ENCODE measurements around the gene SETSIP.
"Not testable (repeated sequence)": the region's sequence is repeated elsewhere in the genome, so short reads cannot be mapped to it uniquely, and the experiment has no call there.

SETSIP gene

DNA sequence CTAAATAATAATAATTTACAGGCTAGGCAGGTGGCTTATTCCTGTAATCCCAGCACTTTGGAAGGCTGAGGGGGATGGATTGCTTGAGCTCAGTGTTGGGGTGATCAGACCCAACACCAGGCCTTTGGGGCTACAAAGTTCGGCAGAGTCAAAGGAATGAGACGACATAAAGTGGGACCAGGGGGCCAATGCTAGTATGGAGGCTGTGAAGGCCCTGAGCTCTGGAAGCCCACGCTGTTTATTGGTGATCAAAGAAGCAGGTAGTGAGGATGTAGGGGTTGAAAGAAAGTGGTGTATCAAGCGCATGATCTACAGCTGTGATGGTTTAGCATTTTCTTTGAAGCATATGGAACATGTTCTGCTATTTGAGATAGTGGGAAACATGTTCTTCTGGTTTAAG is 10.5 kb upstream of the SETSIP start:
- TF ChIP-seq, protein P1, sequence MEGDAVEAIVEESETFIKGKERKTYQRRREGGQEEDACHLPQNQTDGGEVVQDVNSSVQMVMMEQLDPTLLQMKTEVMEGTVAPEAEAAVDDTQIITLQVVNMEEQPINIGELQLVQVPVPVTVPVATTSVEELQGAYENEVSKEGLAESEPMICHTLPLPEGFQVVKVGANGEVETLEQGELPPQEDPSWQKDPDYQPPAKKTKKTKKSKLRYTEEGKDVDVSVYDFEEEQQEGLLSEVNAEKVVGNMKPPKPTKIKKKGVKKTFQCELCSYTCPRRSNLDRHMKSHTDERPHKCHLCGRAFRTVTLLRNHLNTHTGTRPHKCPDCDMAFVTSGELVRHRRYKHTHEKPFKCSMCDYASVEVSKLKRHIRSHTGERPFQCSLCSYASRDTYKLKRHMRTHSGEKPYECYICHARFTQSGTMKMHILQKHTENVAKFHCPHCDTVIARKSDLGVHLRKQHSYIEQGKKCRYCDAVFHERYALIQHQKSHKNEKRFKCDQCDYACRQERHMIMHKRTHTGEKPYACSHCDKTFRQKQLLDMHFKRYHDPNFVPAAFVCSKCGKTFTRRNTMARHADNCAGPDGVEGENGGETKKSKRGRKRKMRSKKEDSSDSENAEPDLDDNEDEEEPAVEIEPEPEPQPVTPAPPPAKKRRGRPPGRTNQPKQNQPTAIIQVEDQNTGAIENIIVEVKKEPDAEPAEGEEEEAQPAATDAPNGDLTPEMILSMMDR (IDR thresholded peaks at IDR 0.05; ENCODE audit: low read depth, low read length, missing control alignments) = no peak
- no peak for DNase-seq
- H3K4me3 ChIP-seq (ENCODE audit: low read depth, low read length) = no peak overlapping the region
- no peaks in the 10 kb centered on the region for H3K27me3 ChIP-seq (replicated peaks)
- no peak overlapping the region for H3K27ac ChIP-seq
- no peaks in the 10 kb centered on the region for H3K36me3 ChIP-seq (replicated peaks)
- in situ Hi-C loops (cut with HindIII; ENCODE audit: low pct_ligation_motif_present, low sequenced_read_pairs) = no loop called here

- in situ Hi-C loops (cut with HindIII; ENCODE audit: low pct_ligation_motif_present, low sequenced_read_pairs) = no loop called here
- Histone ChIP-seq H3K4me3 (ENCODE audit: low read depth, low read length) (no peak overlapping the region), H3K27ac (no peak overlapping the region), H3K27me3 (replicated peaks) (no peaks in the 10 kb centered on the region), H3K36me3 (replicated peaks) (no peaks in the 10 kb centered on the region)
- DNase-seq = no peak
- TF ChIP-seq, protein P1 (IDR thresholded peaks at IDR 0.05; ENCODE audit: low read depth, low read length, missing control alignments) = no peak
These were observed 9.4 kb upstream of the SETSIP start for GRCh38 chr1:92084651-92085050.

DNA sequence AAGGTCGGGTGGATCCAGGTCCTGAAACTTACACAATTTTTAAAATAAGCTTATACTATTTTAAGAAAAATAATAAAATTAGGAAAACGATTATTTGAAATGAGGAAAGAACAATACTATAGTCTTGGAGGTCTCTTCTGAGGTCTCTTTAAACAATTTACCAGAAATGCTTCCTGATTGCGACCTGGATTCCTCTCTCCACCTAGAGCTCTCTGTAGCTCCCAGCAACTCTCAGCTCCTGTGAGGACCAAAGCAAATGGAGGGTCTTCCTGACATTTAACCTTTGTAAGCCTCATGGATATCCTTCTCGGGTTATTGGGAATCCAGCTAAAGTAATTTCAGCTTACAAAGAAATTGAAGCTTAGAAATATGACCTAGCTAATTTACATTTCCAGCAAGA is 5.8 kb upstream of the SETSIP start:
- Histone ChIP-seq H3K36me3 (replicated peaks) (no peaks in the 10 kb centered on the region), H3K27ac (no peak overlapping the region), H3K4me3 (ENCODE audit: low read depth, low read length) (peak overlapping the region; percentile 87), H3K27me3 (replicated peaks) (no peaks in the 10 kb centered on the region)
- DNase-seq = no peak
- TF ChIP-seq, protein P1 (IDR thresholded peaks at IDR 0.05; ENCODE audit: low read depth, low read length, missing control alignments) = no peak
- in situ Hi-C loops (cut with HindIII; ENCODE audit: low pct_ligation_motif_present, low sequenced_read_pairs) = no loop called here

- in situ Hi-C loops (cut with HindIII; ENCODE audit: low pct_ligation_motif_present, low sequenced_read_pairs) = no loop called here
- H3K27ac ChIP-seq = peak within 1 kb of the TSS; percentile 32
- no peaks in the 10 kb centered on the region for H3K27me3 ChIP-seq (replicated peaks)
- no peaks in the 10 kb centered on the region for H3K36me3 ChIP-seq (replicated peaks)
- TF ChIP-seq, protein P1 (IDR thresholded peaks at IDR 0.05; ENCODE audit: low read depth, low read length, missing control alignments) = no peak
- DNase-seq = peak; percentile 43
- H3K4me3 ChIP-seq (ENCODE audit: low read depth, low read length) = peak within 1 kb of the TSS; percentile 87
These were observed 5.1 kb upstream of the SETSIP start, which contains the start of gene BTBD8 for GRCh38 chr1:92080128-92080985. Gene BTBD8 (plus strand): TSS chr1:92080345. CDS start chr1:92080572, 227 bp downstream.

GRCh38 chr1:92079441-92079840 is 4.2 kb upstream of the SETSIP start:
- Histone ChIP-seq H3K4me3 (ENCODE audit: low read depth, low read length) (no peak overlapping the region), H3K27ac (no peak overlapping the region), H3K36me3 (replicated peaks) (no peaks in the 10 kb centered on the region), H3K27me3 (replicated peaks) (no peaks in the 10 kb centered on the region)
- DNase-seq = no peak
- in situ Hi-C loops (cut with HindIII; ENCODE audit: low pct_ligation_motif_present, low sequenced_read_pairs) = no loop called here
- TF ChIP-seq, protein P1 (IDR thresholded peaks at IDR 0.05; ENCODE audit: low read depth, low read length, missing control alignments) = no peak

DNA sequence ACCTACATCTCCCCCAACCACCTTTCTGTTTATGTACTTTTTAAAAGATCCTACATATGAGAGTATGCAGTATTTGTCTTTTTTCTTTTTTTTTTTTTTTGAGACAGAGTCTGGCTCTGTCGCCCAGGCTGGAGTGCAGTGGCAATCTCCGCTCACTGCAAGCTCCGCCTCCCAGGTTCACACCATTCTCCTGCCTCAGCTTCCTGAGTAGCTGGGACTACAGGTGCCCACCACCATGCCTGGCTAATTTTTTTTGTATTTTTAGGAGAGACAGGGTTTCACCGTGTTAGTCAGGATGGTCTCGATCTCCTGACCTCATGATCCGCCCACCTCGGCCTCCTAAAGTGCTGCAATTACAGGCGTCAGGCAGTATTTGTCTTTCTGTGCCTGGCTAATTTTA is 2.9 kb upstream of the SETSIP start:
- H3K27me3 ChIP-seq (replicated peaks); H3K4me3 ChIP-seq (ENCODE audit: low read depth, low read length); H3K36me3 ChIP-seq (replicated peaks); in situ Hi-C loops (cut with HindIII; ENCODE audit: low pct_ligation_motif_present, low sequenced_read_pairs); H3K27ac ChIP-seq; DNase-seq: not testable (repeated sequence)

All from brain microvascular endothelial cell (primary cell).